Lung (tissue), 16 donors: ENCODE data around the gene IFIT3. TPM values are rescaled to one million over a fixed set of nuclear protein-coding genes. Genes with fewer than 3 reads are reported as not detected.

Source experiments
- ATAC-seq: fragments of 200-7000 bp; cut with Tn5 transposase; one replicate; pipeline ENCODE4 v1.9.1; 2020; ENCODE audit warnings: moderate number of reproducible peaks; ENCODE audit not compliant: insufficient read depth, low FRiP score
- DNase-seq, 3 donors: peaks; one replicate each; pipeline ENCODE4 v3.0.0-alpha.2; 2013 to 2017
- H3K27ac ChIP-seq, 2 donors: one replicate each; pipeline ENCODE4 v1.5.1; 2013; ENCODE audit warnings: mild to moderate bottlenecking in 2 of 2, moderate library complexity in 2 of 2, control low read depth in 1 of 2, inconsistent platforms in 1 of 2, low read depth in 1 of 2, low read length in 1 of 2
- H3K27me3 ChIP-seq, 3 donors: one replicate each; pipeline ENCODE4 v1.5.1; 2013; ENCODE audit warnings: low read length in 2 of 3; ENCODE audit not compliant: control insufficient read depth in 3 of 3, insufficient read depth in 3 of 3
- H3K36me3 ChIP-seq, 4 donors: one replicate each; pipeline ENCODE4 v1.5.1; 2013; ENCODE audit warnings: low read length in 4 of 4, mild to moderate bottlenecking in 1 of 4, moderate library complexity in 1 of 4; ENCODE audit not compliant: control insufficient read depth in 4 of 4, insufficient read depth in 4 of 4
- H3K4me1 ChIP-seq, 5 donors: one replicate each; pipeline ENCODE4 v1.5.1; 2013; ENCODE audit warnings: low read length in 5 of 5, mild to moderate bottlenecking in 2 of 5, moderate library complexity in 1 of 5; ENCODE audit not compliant: control insufficient read depth in 5 of 5, insufficient read depth in 5 of 5
- H3K4me3 ChIP-seq: one replicate; pipeline ENCODE4 v1.5.1; 2013; ENCODE audit warnings: mild to moderate bottlenecking, control low read depth, moderate library complexity
- H3K9ac ChIP-seq, 2 donors: one replicate each; pipeline ENCODE4 v1.5.1; 2013; ENCODE audit warnings: low read length in 2 of 2, control low read depth in 1 of 2; ENCODE audit not compliant: insufficient read depth in 1 of 2
- H3K9me3 ChIP-seq, 4 donors: one replicate each; pipeline ENCODE4 v1.5.1; 2013; ENCODE audit warnings: low read length in 3 of 4, mild to moderate bottlenecking in 1 of 4, moderate library complexity in 1 of 4; ENCODE audit not compliant: control insufficient read depth in 4 of 4, insufficient read depth in 3 of 4
- CTCF ChIP-seq: IDR thresholded peaks from 2 replicates; pipeline ENCODE4 v1.5.1; 2012; ENCODE audit warnings: mild to moderate bottlenecking; ENCODE audit errors: control extremely low read depth, extremely low read depth
- WGBS, 2 donors: extraction: QIAGEN DNeasy Blood & Tissue Kit; methylation state at CpG; one replicate each; pipeline ENCODE4 v1.1.7; 2013; 5-methylcytosine and 5-hydroxymethylcytosine counted together
- long read RNA-seq, 5 donors: transcript quantifications; one replicate each; lab custom pipeline, GENCODE V29; 2026
- polyA plus RNA-seq, 2 donors: library from polyadenylated mRNA; stranded (reverse); fragments of 200-250 nt; gene quantifications; one replicate each; pipeline ENCODE4 v1.2.1, GENCODE V29; 2013
- total RNA-seq, 2 donors: library from RNA; depleted of rRNA in 1 of 2; stranded (reverse); fragments of >200 nt in 1 of 2; gene quantifications; one replicate each; pipeline ENCODE4 v1.2.1, GENCODE V29; 2014 to 2021
- donor health status: control.
- donor health status: control.
- donor health status: Bipolar disorder and iron deficiency.
- donor health status: healthy.
- donor health status: DM: yes; HTN: yes; CAD: no.

The IFIT3 gene
- 10 to 100 TPM; 17.3 to 27.2 TPM for total RNA-seq
- 10 to 100 TPM; 12.6 to 47.7 TPM for polyA plus RNA-seq
- long read RNA-seq, donor 1, partial matches to known transcripts: 0 of 5 reads
- long read RNA-seq, donor 1, other reads (novel, unspliced or antisense): 0 of 5 reads
- long read RNA-seq, donor 2, partial matches to known transcripts: 0 of 1 reads
- long read RNA-seq, donor 2, other reads (novel, unspliced or antisense): 0 of 1 reads
- long read RNA-seq, donor 3, partial matches to known transcripts: 0 of 2 reads
- long read RNA-seq, donor 3, other reads (novel, unspliced or antisense): 0 of 2 reads
- long read RNA-seq, donor 4, partial matches to known transcripts: 0 of 1 reads
- long read RNA-seq, donor 4, other reads (novel, unspliced or antisense): 0 of 1 reads
- long read RNA-seq, donor 5, transcript IFIT3-201 (2 exons, 2,455 nt): major isoform, 6 of 9 reads
- long read RNA-seq, donor 5, partial matches to known transcripts: 0 of 9 reads
- long read RNA-seq, donor 5, other reads (novel, unspliced or antisense): 0 of 9 reads

- WGBS, 2 donors: 2% methylated on average over 7 of the region's 7 CpGs
- peak; percentile 89 to 98 (median 97) for DNase-seq
Observed at GRCh38 chr10:89327803-89328441, at the start of gene IFIT3. TSS of gene IFIT3 (plus strand) at chr10:89327997. CDS start at chr10:89328074, 77 bp downstream.

GRCh38 chr10:89278034-89278535 is 49.7 kb upstream of the IFIT3 start:
- peak overlapping the region; percentile 63 to 89 for H3K27ac ChIP-seq
- H3K9me3 ChIP-seq: no peaks in the 10 kb centered on the region
- peak; percentile 49 to 94 (median 91) for DNase-seq

More at GRCh38 chr10:89327803-89328441, at the start of gene IFIT3:
- H3K4me1 ChIP-seq: peaks cover 12 to 34% (median 15%) of the 10 kb centered on the region in 5 donors
- no peak for TF ChIP-seq CTCF
- ATAC-seq: peak; percentile 85
- peak within 1 kb of the TSS; percentile 33 to 86 for H3K9ac ChIP-seq
- H3K4me3 ChIP-seq: peak within 1 kb of the TSS; percentile 31
- H3K27ac ChIP-seq: peak within 1 kb of the TSS; percentile 88 to 97
- H3K27me3 ChIP-seq: no peaks in the 10 kb centered on the region
- H3K36me3 ChIP-seq: no peaks in the 10 kb centered on the region
- no peaks in the 10 kb centered on the region for H3K9me3 ChIP-seq

GRCh38 chr10:89278900-89279392 is 48.9 kb upstream of the IFIT3 start:
- Histone ChIP-seq H3K9me3 (no peaks in the 10 kb centered on the region), H3K9ac (peak overlapping the region in 1 of 2 donors; percentile 17), H3K4me3 (no peak overlapping the region), H3K27me3 (no peaks in the 10 kb centered on the region), H3K36me3 (no peaks in the 10 kb centered on the region), H3K27ac (peak overlapping the region; percentile 38 to 45), H3K4me1 (peaks cover 3 to 32% (median 28%) of the 10 kb centered on the region in 5 donors)
- ATAC-seq (no peak), DNase-seq (no peak)
- TF ChIP-seq CTCF: no peak

More at GRCh38 chr10:89278034-89278535, 49.7 kb upstream of the IFIT3 start:
- Histone ChIP-seq H3K36me3 (no peaks in the 10 kb centered on the region), H3K27me3 (no peaks in the 10 kb centered on the region), H3K4me3 (no peak overlapping the region), H3K9ac (peak overlapping the region in 1 of 2 donors; percentile 73), H3K4me1 (peaks cover 3 to 25% (median 21%) of the 10 kb centered on the region in 5 donors)
- WGBS, 2 donors: 29 to 75% methylated on average over 1 of the region's 1 CpG
- no peak for TF ChIP-seq CTCF
- peak; percentile 73 for ATAC-seq
